ENCODE results near the gene OR52B6.
"Not testable (repeated sequence)": the region's sequence is repeated elsewhere in the genome, so short reads cannot be mapped to it uniquely, and the experiment has no call there.

Gene OR52B6

GRCh38 chr11:5575152-5575551 is 5.5 kb upstream of the OR52B6 start:
- Mint-ChIP-seq H3K27me3 (no peaks in the 10 kb centered on the region), H3K9me3 (no peaks in the 10 kb centered on the region), H3K4me3 (no peak overlapping the region), H3K4me1 (no peaks in the 10 kb centered on the region), H3K36me3 (no peaks in the 10 kb centered on the region), H3K27ac (no peak overlapping the region)
- no peak for ATAC-seq (ENCODE audit: low read depth)
- no peak for DNase-seq (ENCODE audit: low spot score in 2 of 2)

- Mint-ChIP-seq H3K4me1 (no peaks in the 10 kb centered on the region), H3K4me3 (no peak overlapping the region), H3K36me3 (no peaks in the 10 kb centered on the region), H3K27me3 (no peaks in the 10 kb centered on the region), H3K27ac (no peak overlapping the region), H3K9me3 (no peaks in the 10 kb centered on the region)
- no peak for ATAC-seq (ENCODE audit: low read depth)
- no peak for DNase-seq (ENCODE audit: low spot score in 2 of 2)
These were observed 3.6 kb upstream of the OR52B6 start for GRCh38 chr11:5577101-5577500.

GRCh38 chr11:5581014-5581413 is 337 bp downstream of the OR52B6 start:
- Mint-ChIP-seq H3K9me3 (peaks cover 3% of the 10 kb centered on the region), H3K4me1 (no peaks in the 10 kb centered on the region), H3K4me3 (no peak overlapping the region), H3K36me3 (peaks cover 2% of the 10 kb centered on the region), H3K27me3 (no peaks in the 10 kb centered on the region), H3K27ac (no peak overlapping the region)
- DNase-seq (ENCODE audit: low spot score in 2 of 2) (no peak), ATAC-seq (ENCODE audit: low read depth) (no peak)

- H3K4me1 Mint-ChIP-seq; DNase-seq (ENCODE audit: low spot score in 2 of 2): not testable (repeated sequence)
These were observed 3.8 kb downstream of the OR52B6 start for GRCh38 chr11:5584458-5584857.

GRCh38 chr11:5589906-5590305 is 9.2 kb downstream of the OR52B6 start:
- H3K9me3 Mint-ChIP-seq; H3K27me3 Mint-ChIP-seq; H3K27ac Mint-ChIP-seq; H3K4me1 Mint-ChIP-seq; H3K4me3 Mint-ChIP-seq; DNase-seq (ENCODE audit: low spot score in 2 of 2); H3K36me3 Mint-ChIP-seq; ATAC-seq (ENCODE audit: low read depth): not testable (repeated sequence)

More at GRCh38 chr11:5584458-5584857, 3.8 kb downstream of the OR52B6 start:
- ATAC-seq (ENCODE audit: low read depth); H3K4me3 Mint-ChIP-seq; H3K9me3 Mint-ChIP-seq; H3K27ac Mint-ChIP-seq; H3K36me3 Mint-ChIP-seq; H3K27me3 Mint-ChIP-seq: not testable (repeated sequence)

- ATAC-seq (ENCODE audit: low read depth), result no peak
- H3K4me1 Mint-ChIP-seq, result no peaks in the 10 kb centered on the region
- H3K27me3 Mint-ChIP-seq, result no peaks in the 10 kb centered on the region
These were observed 10.9 kb downstream of the OR52B6 start for GRCh38 chr11:5591613-5592012.

GRCh38 chr11:5592615-5593014 is 11.9 kb downstream of the OR52B6 start:
- no peaks in the 10 kb centered on the region for H3K27me3 Mint-ChIP-seq
- no peak overlapping the region for H3K27ac Mint-ChIP-seq
- peaks cover 3% of the 10 kb centered on the region for H3K36me3 Mint-ChIP-seq
- ATAC-seq (ENCODE audit: low read depth) (no peak), DNase-seq (ENCODE audit: low spot score in 2 of 2) (no peak)
- H3K9me3 Mint-ChIP-seq, result no peaks in the 10 kb centered on the region
- H3K4me3 Mint-ChIP-seq, result no peak overlapping the region
- no peaks in the 10 kb centered on the region for H3K4me1 Mint-ChIP-seq

More at GRCh38 chr11:5591613-5592012, 10.9 kb downstream of the OR52B6 start:
- Mint-ChIP-seq H3K9me3 (no peaks in the 10 kb centered on the region), H3K36me3 (peaks cover 3% of the 10 kb centered on the region), H3K27ac (no peak overlapping the region), H3K4me3 (no peak overlapping the region)
- no peak for DNase-seq (ENCODE audit: low spot score in 2 of 2)

- Mint-ChIP-seq H3K27ac (no peak overlapping the region), H3K4me1 (no peaks in the 10 kb centered on the region), H3K36me3 (peaks cover 3% of the 10 kb centered on the region), H3K4me3 (no peak overlapping the region), H3K9me3 (no peaks in the 10 kb centered on the region), H3K27me3 (no peaks in the 10 kb centered on the region)
- DNase-seq (ENCODE audit: low spot score in 2 of 2) (no peak), ATAC-seq (ENCODE audit: low read depth) (no peak)
These were observed 12.5 kb downstream of the OR52B6 start for GRCh38 chr11:5593146-5593545.

- peak within 1 kb of the TSS; percentile 83 for H3K4me3 Mint-ChIP-seq
- no peaks in the 10 kb centered on the region for H3K9me3 Mint-ChIP-seq
- peak within 1 kb of the TSS; percentile 22 for H3K27ac Mint-ChIP-seq
- no peak for DNase-seq (ENCODE audit: low spot score in 2 of 2)
- no peaks in the 10 kb centered on the region for H3K27me3 Mint-ChIP-seq
- no peaks in the 10 kb centered on the region for H3K4me1 Mint-ChIP-seq
- no peak for ATAC-seq (ENCODE audit: low read depth)
- H3K36me3 Mint-ChIP-seq, result no peaks in the 10 kb centered on the region
These were observed 16.0 kb downstream of the OR52B6 start, which contains the start of gene TRIM6 for GRCh38 chr11:5596607-5597201. TRIM6 (plus strand) TSS chr11:5596637; CDS start chr11:5596898, 261 bp downstream.

GRCh38 chr11:5597953-5598352 is 17.3 kb downstream of the OR52B6 start:
- Mint-ChIP-seq H3K4me3 (no peak overlapping the region), H3K36me3 (no peaks in the 10 kb centered on the region), H3K9me3 (no peaks in the 10 kb centered on the region), H3K27me3 (no peaks in the 10 kb centered on the region), H3K27ac (no peak overlapping the region), H3K4me1 (no peaks in the 10 kb centered on the region)
- DNase-seq (ENCODE audit: low spot score in 2 of 2) (no peak), ATAC-seq (ENCODE audit: low read depth) (no peak)

GRCh38 chr11:5600374-5600851 is 19.7 kb downstream of the OR52B6 start:
- no peaks in the 10 kb centered on the region for H3K27me3 Mint-ChIP-seq
- H3K27ac Mint-ChIP-seq, result no peak overlapping the region
- H3K4me3 Mint-ChIP-seq, result no peak overlapping the region
- H3K4me1 Mint-ChIP-seq, result no peaks in the 10 kb centered on the region
- DNase-seq (ENCODE audit: low spot score in 2 of 2) (peak; percentile 42 to 58), ATAC-seq (ENCODE audit: low read depth) (peak; percentile 99)
- H3K9me3 Mint-ChIP-seq, result no peaks in the 10 kb centered on the region
- no peaks in the 10 kb centered on the region for H3K36me3 Mint-ChIP-seq

- not testable (repeated sequence) for H3K27me3 Mint-ChIP-seq; DNase-seq (ENCODE audit: low spot score in 2 of 2); H3K9me3 Mint-ChIP-seq; H3K36me3 Mint-ChIP-seq; H3K4me3 Mint-ChIP-seq; ATAC-seq (ENCODE audit: low read depth); H3K4me1 Mint-ChIP-seq; H3K27ac Mint-ChIP-seq
These were observed 22.1 kb downstream of the OR52B6 start for GRCh38 chr11:5602791-5603190.

GRCh38 chr11:5603326-5603725 is 22.6 kb downstream of the OR52B6 start:
- Mint-ChIP-seq H3K4me1 (no peaks in the 10 kb centered on the region), H3K27ac (no peak overlapping the region), H3K27me3 (no peaks in the 10 kb centered on the region), H3K4me3 (no peak overlapping the region), H3K36me3 (no peaks in the 10 kb centered on the region), H3K9me3 (no peaks in the 10 kb centered on the region)
- DNase-seq (ENCODE audit: low spot score in 2 of 2) (no peak), ATAC-seq (ENCODE audit: low read depth) (no peak)

GRCh38 chr11:5604896-5605295 is 24.2 kb downstream of the OR52B6 start:
- no peaks in the 10 kb centered on the region for H3K36me3 Mint-ChIP-seq
- no peak overlapping the region for H3K4me3 Mint-ChIP-seq
- H3K27me3 Mint-ChIP-seq, result no peaks in the 10 kb centered on the region
- H3K27ac Mint-ChIP-seq, result no peak overlapping the region
- no peaks in the 10 kb centered on the region for H3K9me3 Mint-ChIP-seq
- ATAC-seq (ENCODE audit: low read depth) (no peak), DNase-seq (ENCODE audit: low spot score in 2 of 2) (no peak)
- H3K4me1 Mint-ChIP-seq, result no peaks in the 10 kb centered on the region

- Mint-ChIP-seq H3K4me3 (no peak overlapping the region), H3K9me3 (no peaks in the 10 kb centered on the region), H3K36me3 (no peaks in the 10 kb centered on the region), H3K27me3 (no peaks in the 10 kb centered on the region), H3K27ac (no peak overlapping the region), H3K4me1 (peaks cover 4% of the 10 kb centered on the region)
- ATAC-seq (ENCODE audit: low read depth), result no peak
- no peak for DNase-seq (ENCODE audit: low spot score in 2 of 2)
These were observed 25.2 kb downstream of the OR52B6 start for GRCh38 chr11:5605849-5606248.

Data from memory B cell (primary cell).